A673 (cell line): ENCODE measurements around the gene ENOX1.

Experiments
- EZH2 ChIP-seq: fragments of 200-600 bp; sonication (generic); IDR thresholded peaks from 2 replicates; pipeline ENCODE4 v1.6.1; 2017; ENCODE audit warnings: borderline replicate concordance, low read depth, mild to moderate bottlenecking, mixed read lengths, antibody characterized with exemption, low read length; ENCODE audit not compliant: poor library complexity, severe bottlenecking
- TF ChIP-seq, protein P1 (sequence below): fragments of 300-800, 200-600 bp; sonication (generic); conservative IDR thresholded peaks from 2 replicates; pipeline ENCODE4 v1.5.1; 2017; ENCODE audit warnings: low read depth, mild to moderate bottlenecking, antibody characterized with exemption, low read length, moderate library complexity, mixed read lengths

DNA sequence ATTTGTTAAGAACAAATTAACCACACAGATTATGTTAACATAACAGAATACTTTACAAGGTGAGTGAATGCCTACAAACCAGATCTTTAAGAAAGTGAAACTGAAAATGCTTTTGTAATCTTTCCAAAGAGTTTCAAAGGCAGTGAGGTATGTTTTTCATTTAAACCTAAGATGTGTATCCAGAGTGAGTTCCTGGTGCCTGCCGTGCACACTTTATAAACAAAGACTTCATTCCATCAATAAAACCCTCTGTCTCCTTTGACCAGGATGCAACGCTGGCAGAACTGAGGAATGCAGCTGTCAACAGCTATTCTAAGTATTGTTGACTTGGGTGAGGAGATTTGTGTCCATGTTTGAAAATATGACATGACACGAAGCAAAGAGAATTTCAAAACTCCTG, 418.8 kb downstream of the ENOX1 start:
- TF ChIP-seq, protein P1, sequence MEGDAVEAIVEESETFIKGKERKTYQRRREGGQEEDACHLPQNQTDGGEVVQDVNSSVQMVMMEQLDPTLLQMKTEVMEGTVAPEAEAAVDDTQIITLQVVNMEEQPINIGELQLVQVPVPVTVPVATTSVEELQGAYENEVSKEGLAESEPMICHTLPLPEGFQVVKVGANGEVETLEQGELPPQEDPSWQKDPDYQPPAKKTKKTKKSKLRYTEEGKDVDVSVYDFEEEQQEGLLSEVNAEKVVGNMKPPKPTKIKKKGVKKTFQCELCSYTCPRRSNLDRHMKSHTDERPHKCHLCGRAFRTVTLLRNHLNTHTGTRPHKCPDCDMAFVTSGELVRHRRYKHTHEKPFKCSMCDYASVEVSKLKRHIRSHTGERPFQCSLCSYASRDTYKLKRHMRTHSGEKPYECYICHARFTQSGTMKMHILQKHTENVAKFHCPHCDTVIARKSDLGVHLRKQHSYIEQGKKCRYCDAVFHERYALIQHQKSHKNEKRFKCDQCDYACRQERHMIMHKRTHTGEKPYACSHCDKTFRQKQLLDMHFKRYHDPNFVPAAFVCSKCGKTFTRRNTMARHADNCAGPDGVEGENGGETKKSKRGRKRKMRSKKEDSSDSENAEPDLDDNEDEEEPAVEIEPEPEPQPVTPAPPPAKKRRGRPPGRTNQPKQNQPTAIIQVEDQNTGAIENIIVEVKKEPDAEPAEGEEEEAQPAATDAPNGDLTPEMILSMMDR = no peak
- TF ChIP-seq EZH2 = no peak
